PFSK-1 (cell line): Measurements from ENCODE around the gene ZSCAN5A.
"Not testable (repeated sequence)": the region's sequence is repeated elsewhere in the genome, so short reads cannot be mapped to it uniquely, and the experiment has no call there.

ENCODE experiments used
- FOXP2 ChIP-seq: optimal IDR thresholded peaks from 2 replicates; pipeline ENCODE3; 2011; ENCODE audit warnings: borderline replicate concordance, control low read depth, inconsistent platforms; ENCODE audit not compliant: insufficient read depth; ENCODE audit errors: extremely low read length, extremely low read depth
- POLR2AphosphoS5 ChIP-seq: IDR thresholded peaks from 2 replicates; pipeline ENCODE4 v1.6.1; 2012; ENCODE audit warnings: low read depth, mild to moderate bottlenecking, control low read depth, low read length, moderate library complexity
- REST ChIP-seq, 2 experiments: IDR thresholded peaks; 2 replicates each; pipeline versions ENCODE4 v1.6.1 to v1.8.0; 2011 to 2012; ENCODE audit warnings: low read depth in 2 of 2, low read length in 2 of 2, control low read depth in 1 of 2, inconsistent platforms in 1 of 2, mild to moderate bottlenecking in 1 of 2, moderate library complexity in 1 of 2; ENCODE audit not compliant: insufficient read depth in 1 of 2
- SIN3A ChIP-seq: IDR thresholded peaks from 2 replicates; pipeline ENCODE4 v1.6.1; 2012; ENCODE audit warnings: mild to moderate bottlenecking, low read length, moderate library complexity, borderline replicate concordance; ENCODE audit not compliant: insufficient read depth
- TAF1 ChIP-seq: IDR thresholded peaks from 2 replicates; pipeline ENCODE4 v1.6.1; 2012; ENCODE audit warnings: low read length, control low read depth, borderline replicate concordance; ENCODE audit not compliant: insufficient read depth

ZSCAN5A gene

GRCh38 chr19:56175861-56176307 is 138.8 kb downstream of the ZSCAN5A start, which contains the start of gene GALP:
Gene GALP (plus strand): TSS chr19:56176008. CDS start chr19:56177109, 1,101 bp downstream.
- TF ChIP-seq SIN3A; FOXP2; REST (IDR thresholded peaks at IDR 0.05; ENCODE audit: insufficient read depth in 1 of 2, low read depth in 2 of 2, low read length in 2 of 2): not testable (repeated sequence)

- TF ChIP-seq REST (IDR thresholded peaks at IDR 0.05; ENCODE audit: insufficient read depth in 1 of 2, low read depth in 2 of 2, low read length in 2 of 2) (no peak), TAF1 (no peak), SIN3A (no peak), POLR2AphosphoS5 (no peak), FOXP2 (no peak)
These were observed 140.1 kb downstream of the ZSCAN5A start for GRCh38 chr19:56174550-56174949.

- TF ChIP-seq SIN3A: no peak
- TF ChIP-seq REST (IDR thresholded peaks at IDR 0.05; ENCODE audit: insufficient read depth in 1 of 2, low read depth in 2 of 2, low read length in 2 of 2): no peak
- TF ChIP-seq FOXP2: no peak
- TF ChIP-seq POLR2AphosphoS5: no peak
- TF ChIP-seq TAF1: no peak
These were observed 140.6 kb downstream of the ZSCAN5A start for GRCh38 chr19:56174086-56174485.
